Panc1 (cell line): ENCODE measurements around the gene PREB. TPM values are rescaled to one million over a fixed set of nuclear protein-coding genes. Genes with fewer than 3 reads are reported as not detected.

Source experiments
- ATAC-seq: fragments of 200-7000 bp; cut with Tn5 transposase; 2 replicates; pipeline ENCODE4 v1.9.1; 2020; ENCODE audit warnings: mild to moderate bottlenecking, moderate library complexity
- BruUV-seq: library from RNA; stranded (reverse); fragments of 400-500 nt; replicated peaks from 2 replicates; lab custom pipeline; 2021; lab: Mats Ljungman, UMichigan
- CTCF ChIA-PET: fragments of 300-600 bp; sonication (Branson Sonifier 250); formaldehyde crosslinking; loops from one replicate; lab custom pipeline; 2022; ENCODE audit warnings: antibody characterized with exemption; lab: Charles Lee
- POLR2A ChIA-PET: fragments of 300-600 bp; sonication (Branson Sonifier 250); formaldehyde crosslinking; loops from one replicate; lab custom pipeline; 2022; ENCODE audit warnings: antibody characterized with exemption; lab: Charles Lee
- DNase-seq: peaks from one replicate; pipeline ENCODE4 v3.0.0-alpha.2; 2010; ENCODE audit warnings: low read depth, low spot score
- H3K27ac ChIP-seq: 2 replicates; pipeline ENCODE4 v1.5.1; 2011; ENCODE audit warnings: mild to moderate bottlenecking, low read length, inconsistent platforms
- H3K27me3 ChIP-seq: fragments of 200-500 bp; sonication (Bioruptor generic); 2 replicates; pipeline ENCODE4 v1.6.0; 2014; ENCODE audit warnings: low read length, inconsistent platforms; ENCODE audit not compliant: control insufficient read depth, insufficient read depth
- H3K36me3 ChIP-seq: fragments of 200-500 bp; sonication (Bioruptor generic); 2 replicates; pipeline ENCODE4 v1.5.1; 2014; ENCODE audit warnings: inconsistent platforms, mild to moderate bottlenecking, low read length, moderate library complexity; ENCODE audit not compliant: control insufficient read depth, insufficient read depth
- H3K4me1 ChIP-seq: 2 replicates; pipeline ENCODE4 v1.5.1; 2011; ENCODE audit warnings: inconsistent platforms, mild to moderate bottlenecking, low read length, moderate library complexity; ENCODE audit not compliant: control insufficient read depth, insufficient read depth
- H3K4me3 ChIP-seq, 2 experiments: 2 replicates each; pipeline ENCODE4 v1.5.1; 2011 to 2012; ENCODE audit warnings: low read depth in 2 of 2, low read length in 2 of 2, mild to moderate bottlenecking in 2 of 2, inconsistent platforms in 1 of 2, moderate library complexity in 1 of 2
- H3K9me3 ChIP-seq: fragments of 200-500 bp; sonication (Bioruptor generic); 2 replicates; pipeline ENCODE4 v1.5.1; 2014; ENCODE audit warnings: low read depth, mild to moderate bottlenecking, inconsistent platforms, low read length, moderate library complexity; ENCODE audit not compliant: control insufficient read depth, insufficient read depth
- POLR2AphosphoS5 ChIP-seq: IDR thresholded peaks from 2 replicates; pipeline ENCODE4 v1.6.1; 2012; ENCODE audit warnings: mild to moderate bottlenecking, low read depth, low read length, moderate library complexity
- SIN3A ChIP-seq: IDR thresholded peaks from 2 replicates; pipeline ENCODE4 v1.6.1; 2012; ENCODE audit warnings: low read depth, mild to moderate bottlenecking, low read length, moderate library complexity, borderline replicate concordance; ENCODE audit not compliant: insufficient read depth
- TCF7L2 ChIP-seq: IDR thresholded peaks from 2 replicates; pipeline ENCODE4 v1.6.1; 2011; ENCODE audit warnings: mild to moderate bottlenecking, low read depth, low read length, inconsistent platforms
- in situ Hi-C: cut with HindIII; loops from 2 replicates; pipeline ENCODE4 v1.10.0; 2016; ENCODE audit warnings: low sequenced_read_pairs, low pct_unique_long_range_greater_than_20kb
- intact Hi-C: fragments of 100-400 bp; cut with micrococcal nuclease; formaldehyde crosslinking; loops from one replicate; pipeline ENCODE4 v1.10.0; 2022; ENCODE audit not compliant: unreplicated experiment
- total RNA-seq: library from RNA; stranded (reverse); gene quantifications from one replicate; pipeline ENCODE4 v1.2.1, GENCODE V29; 2021; ENCODE audit not compliant: unreplicated experiment
- TF ChIP-seq, protein P1 (sequence below): fragments of 450-650 bp; IDR thresholded peaks from 2 replicates; pipeline ENCODE4 v1.5.1; 2017; ENCODE audit warnings: mild to moderate bottlenecking
- TF ChIP-seq, protein P2 (sequence below), 2 experiments: IDR thresholded peaks; 2 replicates each; pipeline ENCODE4 v1.6.1; 2011 to 2012; ENCODE audit warnings: low read depth in 2 of 2, control low read depth in 1 of 2, low read length in 1 of 2, mild to moderate bottlenecking in 1 of 2, moderate library complexity in 1 of 2; ENCODE audit not compliant: insufficient read depth in 1 of 2

The PREB gene
- total RNA-seq, 1 experiment from 2014 or later: 60.9 TPM

DNA sequence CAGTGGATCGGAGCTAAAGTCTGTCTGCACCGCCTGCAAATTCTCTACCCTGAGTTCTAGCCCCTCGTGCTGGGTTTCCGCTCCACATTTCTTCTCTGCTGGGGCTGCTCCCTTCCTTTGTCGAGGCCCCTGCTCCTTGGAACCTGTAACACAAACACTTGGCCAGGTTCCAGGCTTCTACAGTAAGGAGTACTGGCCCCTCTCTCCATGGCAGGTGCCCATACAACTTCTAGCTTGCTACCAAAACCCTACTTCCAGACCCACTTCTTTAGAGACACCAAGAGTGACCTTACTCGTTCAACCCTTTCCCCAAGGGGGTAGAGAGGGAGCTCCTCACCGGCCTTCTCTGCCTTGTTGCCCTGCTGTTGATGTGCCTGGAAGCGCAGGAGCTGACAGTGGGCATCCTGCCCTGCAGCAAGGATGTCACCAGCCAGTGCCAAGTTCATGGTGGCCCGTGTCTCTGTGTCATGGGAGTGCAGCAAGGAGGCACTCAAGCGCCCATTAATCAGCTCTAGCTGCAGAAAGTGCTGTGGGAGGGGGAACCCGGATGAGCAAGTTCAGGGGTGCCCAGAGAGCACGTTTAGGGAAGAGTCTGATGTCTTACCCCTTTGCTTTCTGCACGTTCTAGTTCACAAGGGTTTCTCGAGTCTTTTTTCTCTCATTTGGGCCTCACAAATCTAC lies 1.1 kb downstream of the PREB start:
- ATAC-seq (no peak), DNase-seq (no peak)
- Histone ChIP-seq H3K9me3 (no peaks in the 10 kb centered on the region), H3K4me1 (peaks cover 5% of the 10 kb centered on the region), H3K27me3 (no peaks in the 10 kb centered on the region), H3K27ac (peak overlapping the region; percentile 84), H3K36me3 (peaks cover 4% of the 10 kb centered on the region; the same call in 1 of the 2 replicates), H3K4me3 (peak overlapping the region; percentile 94 to 97)
- POLR2A ChIA-PET: no interaction called here
- CTCF ChIA-PET: interaction anchor here (0.9 kb wide), 1 partner anchor 66 kb away, joined by 3 read pairs; no protein-coding TSS in a partner anchor
- in situ Hi-C loops: no loop called here
- intact Hi-C loops: no loop called here
- TF ChIP-seq POLR2AphosphoS5 (no peak), SIN3A (no peak), TCF7L2 (no peak)
- TF ChIP-seq, protein P1, sequence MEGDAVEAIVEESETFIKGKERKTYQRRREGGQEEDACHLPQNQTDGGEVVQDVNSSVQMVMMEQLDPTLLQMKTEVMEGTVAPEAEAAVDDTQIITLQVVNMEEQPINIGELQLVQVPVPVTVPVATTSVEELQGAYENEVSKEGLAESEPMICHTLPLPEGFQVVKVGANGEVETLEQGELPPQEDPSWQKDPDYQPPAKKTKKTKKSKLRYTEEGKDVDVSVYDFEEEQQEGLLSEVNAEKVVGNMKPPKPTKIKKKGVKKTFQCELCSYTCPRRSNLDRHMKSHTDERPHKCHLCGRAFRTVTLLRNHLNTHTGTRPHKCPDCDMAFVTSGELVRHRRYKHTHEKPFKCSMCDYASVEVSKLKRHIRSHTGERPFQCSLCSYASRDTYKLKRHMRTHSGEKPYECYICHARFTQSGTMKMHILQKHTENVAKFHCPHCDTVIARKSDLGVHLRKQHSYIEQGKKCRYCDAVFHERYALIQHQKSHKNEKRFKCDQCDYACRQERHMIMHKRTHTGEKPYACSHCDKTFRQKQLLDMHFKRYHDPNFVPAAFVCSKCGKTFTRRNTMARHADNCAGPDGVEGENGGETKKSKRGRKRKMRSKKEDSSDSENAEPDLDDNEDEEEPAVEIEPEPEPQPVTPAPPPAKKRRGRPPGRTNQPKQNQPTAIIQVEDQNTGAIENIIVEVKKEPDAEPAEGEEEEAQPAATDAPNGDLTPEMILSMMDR: no peak
- TF ChIP-seq, protein P2, sequence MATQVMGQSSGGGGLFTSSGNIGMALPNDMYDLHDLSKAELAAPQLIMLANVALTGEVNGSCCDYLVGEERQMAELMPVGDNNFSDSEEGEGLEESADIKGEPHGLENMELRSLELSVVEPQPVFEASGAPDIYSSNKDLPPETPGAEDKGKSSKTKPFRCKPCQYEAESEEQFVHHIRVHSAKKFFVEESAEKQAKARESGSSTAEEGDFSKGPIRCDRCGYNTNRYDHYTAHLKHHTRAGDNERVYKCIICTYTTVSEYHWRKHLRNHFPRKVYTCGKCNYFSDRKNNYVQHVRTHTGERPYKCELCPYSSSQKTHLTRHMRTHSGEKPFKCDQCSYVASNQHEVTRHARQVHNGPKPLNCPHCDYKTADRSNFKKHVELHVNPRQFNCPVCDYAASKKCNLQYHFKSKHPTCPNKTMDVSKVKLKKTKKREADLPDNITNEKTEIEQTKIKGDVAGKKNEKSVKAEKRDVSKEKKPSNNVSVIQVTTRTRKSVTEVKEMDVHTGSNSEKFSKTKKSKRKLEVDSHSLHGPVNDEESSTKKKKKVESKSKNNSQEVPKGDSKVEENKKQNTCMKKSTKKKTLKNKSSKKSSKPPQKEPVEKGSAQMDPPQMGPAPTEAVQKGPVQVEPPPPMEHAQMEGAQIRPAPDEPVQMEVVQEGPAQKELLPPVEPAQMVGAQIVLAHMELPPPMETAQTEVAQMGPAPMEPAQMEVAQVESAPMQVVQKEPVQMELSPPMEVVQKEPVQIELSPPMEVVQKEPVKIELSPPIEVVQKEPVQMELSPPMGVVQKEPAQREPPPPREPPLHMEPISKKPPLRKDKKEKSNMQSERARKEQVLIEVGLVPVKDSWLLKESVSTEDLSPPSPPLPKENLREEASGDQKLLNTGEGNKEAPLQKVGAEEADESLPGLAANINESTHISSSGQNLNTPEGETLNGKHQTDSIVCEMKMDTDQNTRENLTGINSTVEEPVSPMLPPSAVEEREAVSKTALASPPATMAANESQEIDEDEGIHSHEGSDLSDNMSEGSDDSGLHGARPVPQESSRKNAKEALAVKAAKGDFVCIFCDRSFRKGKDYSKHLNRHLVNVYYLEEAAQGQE (IDR thresholded peaks at IDR 0.05; ENCODE audit: insufficient read depth in 1 of 2, low read depth in 2 of 2, low read length in 1 of 2): no peak
- no TSS peak for BruUV-seq

DNA sequence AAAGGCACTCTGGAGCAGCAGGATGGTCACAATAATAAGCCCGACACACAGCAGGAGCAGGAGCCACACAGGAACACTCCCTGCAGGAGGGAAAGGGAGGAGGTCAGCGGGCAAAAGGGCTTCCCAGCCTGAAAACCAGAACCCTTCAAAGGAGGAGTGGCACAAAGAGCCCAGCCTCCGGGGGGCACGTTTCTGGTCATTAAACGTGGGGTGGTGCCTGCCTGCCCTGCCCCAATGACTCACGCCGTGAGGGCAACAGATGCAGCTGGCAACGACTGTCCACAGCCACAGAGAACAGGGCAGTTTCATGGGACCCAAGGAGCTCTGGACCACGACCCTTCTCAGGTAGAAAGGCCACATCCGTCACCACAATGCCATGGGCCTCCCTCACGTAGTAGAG lies 3.0 kb downstream of the PREB start:
- no peak overlapping the region for H3K27ac ChIP-seq
- ATAC-seq (no peak), DNase-seq (no peak)
- TF ChIP-seq, protein P2 (IDR thresholded peaks at IDR 0.05; ENCODE audit: insufficient read depth in 1 of 2, low read depth in 2 of 2, low read length in 1 of 2): no peak
- TF ChIP-seq POLR2AphosphoS5 (no peak), SIN3A (no peak), TCF7L2 (no peak)
- TF ChIP-seq, protein P1: no peak
- in situ Hi-C loops: no loop called here
- no TSS peak for BruUV-seq
- peaks cover 5% of the 10 kb centered on the region for H3K4me1 ChIP-seq
- ChIA-PET CTCF (no interaction called here), POLR2A (no interaction called here)
- H3K27me3 ChIP-seq: no peaks in the 10 kb centered on the region
- H3K36me3 ChIP-seq: peaks cover 4% of the 10 kb centered on the region; the same call in 1 of the 2 replicates
- H3K4me3 ChIP-seq: no peak overlapping the region
- H3K9me3 ChIP-seq: no peaks in the 10 kb centered on the region
- intact Hi-C loops: no loop called here
